DND-41 (cell line): ENCODE measurements around the gene LTBP1.

Experiments
- ATAC-seq: fragments of 200-7000 bp; cut with Tn5 transposase; 3 replicates; pipeline ENCODE4 v1.9.1; 2021; ENCODE audit warnings: low read depth; ENCODE audit not compliant: insufficient read depth
- DNase-seq: peaks from one replicate; pipeline ENCODE4 v3.0.0-alpha.2; 2020
- H2AFZ ChIP-seq: 2 replicates; pipeline ENCODE4 v1.6.0; 2012; ENCODE audit warnings: low read depth, low read length
- H3K27ac ChIP-seq: 2 replicates; pipeline ENCODE4 v1.5.1; 2012; ENCODE audit warnings: low read length, inconsistent platforms
- H3K27me3 ChIP-seq: fragments of 200-600 bp; sonication (generic); 2 replicates; pipeline ENCODE4 v1.6.0; 2012; ENCODE audit warnings: low read length, mild to moderate bottlenecking, inconsistent platforms; ENCODE audit not compliant: insufficient read depth, poor library complexity
- H3K36me3 ChIP-seq: 2 replicates; pipeline ENCODE4 v1.5.1; 2012; ENCODE audit warnings: low read length, inconsistent platforms; ENCODE audit not compliant: insufficient read depth
- H3K4me1 ChIP-seq: 2 replicates; pipeline ENCODE4 v1.5.1; 2012; ENCODE audit warnings: mild to moderate bottlenecking, low read length; ENCODE audit not compliant: insufficient read depth
- H3K4me2 ChIP-seq: 2 replicates; pipeline ENCODE4 v1.6.0; 2012; ENCODE audit warnings: mild to moderate bottlenecking, moderate library complexity, low read length, inconsistent platforms; ENCODE audit not compliant: insufficient read depth
- H3K4me3 ChIP-seq, 2 experiments: fragments of 200-600 bp in 1 of 2; shearing (Covaris generic) in 1 of 2; 2 replicates each; pipeline ENCODE4 v1.5.1; 2012 to 2016; ENCODE audit warnings: inconsistent platforms in 2 of 2, low read length in 2 of 2, mild to moderate bottlenecking in 2 of 2, low read depth in 1 of 2, moderate library complexity in 1 of 2
- H3K79me2 ChIP-seq: 2 replicates; pipeline ENCODE4 v1.6.0; 2012; ENCODE audit warnings: low read length, inconsistent platforms; ENCODE audit not compliant: insufficient read depth
- H3K9ac ChIP-seq: 2 replicates; pipeline ENCODE4 v1.6.0; 2012; ENCODE audit warnings: low read depth, mild to moderate bottlenecking, inconsistent platforms, low read length, moderate library complexity
- H3K9me3 ChIP-seq: 2 replicates; pipeline ENCODE4 v1.5.1; 2012; ENCODE audit warnings: low read length, moderate library complexity, mild to moderate bottlenecking, inconsistent platforms; ENCODE audit not compliant: insufficient read depth, severe bottlenecking
- H4K20me1 ChIP-seq: 2 replicates; pipeline ENCODE4 v1.6.0; 2012; ENCODE audit warnings: low read length; ENCODE audit not compliant: insufficient read depth
- EZH2 ChIP-seq: IDR thresholded peaks from 3 replicates; pipeline ENCODE4 v1.6.1; 2012; ENCODE audit warnings: borderline replicate concordance, low read depth, mild to moderate bottlenecking, moderate library complexity, low read length, inconsistent platforms; ENCODE audit not compliant: severe bottlenecking
- TF ChIP-seq, protein P1 (sequence below): IDR thresholded peaks from 2 replicates; pipeline ENCODE4 v1.5.1; 2012; ENCODE audit warnings: borderline replicate concordance, low read length, moderate library complexity, mild to moderate bottlenecking; ENCODE audit not compliant: poor library complexity, severe bottlenecking; ENCODE audit errors: extremely low read depth

Gene LTBP1

GRCh38 chr2:32948266-32948665, 1.5 kb downstream of the LTBP1 start:
- H3K9ac ChIP-seq = no peak overlapping the region
- peaks cover 18% of the 10 kb centered on the region for H3K27me3 ChIP-seq
- H3K4me2 ChIP-seq = peak overlapping the region; percentile 77; the same call in 1 of the 2 replicates
- H2AFZ ChIP-seq = 0 out of 2 replicates have a peak overlapping the region, but pooled peaks have one; percentile 57
- H3K27ac ChIP-seq = no peak overlapping the region
- H3K36me3 ChIP-seq = no peaks in the 10 kb centered on the region
- no peak for ATAC-seq
- H4K20me1 ChIP-seq = no peaks in the 10 kb centered on the region
- H3K9me3 ChIP-seq = no peaks in the 10 kb centered on the region
- TF ChIP-seq, protein P1, sequence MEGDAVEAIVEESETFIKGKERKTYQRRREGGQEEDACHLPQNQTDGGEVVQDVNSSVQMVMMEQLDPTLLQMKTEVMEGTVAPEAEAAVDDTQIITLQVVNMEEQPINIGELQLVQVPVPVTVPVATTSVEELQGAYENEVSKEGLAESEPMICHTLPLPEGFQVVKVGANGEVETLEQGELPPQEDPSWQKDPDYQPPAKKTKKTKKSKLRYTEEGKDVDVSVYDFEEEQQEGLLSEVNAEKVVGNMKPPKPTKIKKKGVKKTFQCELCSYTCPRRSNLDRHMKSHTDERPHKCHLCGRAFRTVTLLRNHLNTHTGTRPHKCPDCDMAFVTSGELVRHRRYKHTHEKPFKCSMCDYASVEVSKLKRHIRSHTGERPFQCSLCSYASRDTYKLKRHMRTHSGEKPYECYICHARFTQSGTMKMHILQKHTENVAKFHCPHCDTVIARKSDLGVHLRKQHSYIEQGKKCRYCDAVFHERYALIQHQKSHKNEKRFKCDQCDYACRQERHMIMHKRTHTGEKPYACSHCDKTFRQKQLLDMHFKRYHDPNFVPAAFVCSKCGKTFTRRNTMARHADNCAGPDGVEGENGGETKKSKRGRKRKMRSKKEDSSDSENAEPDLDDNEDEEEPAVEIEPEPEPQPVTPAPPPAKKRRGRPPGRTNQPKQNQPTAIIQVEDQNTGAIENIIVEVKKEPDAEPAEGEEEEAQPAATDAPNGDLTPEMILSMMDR = no peak
- no peak for TF ChIP-seq EZH2
- H3K4me1 ChIP-seq = peaks cover 10% of the 10 kb centered on the region; the same call in 1 of the 2 replicates
- no peak for DNase-seq
- peak overlapping the region in 1 of 2 experiments; percentile 63; a peak in 3 of 4 replicates for H3K4me3 ChIP-seq
- H3K79me2 ChIP-seq = no peaks in the 10 kb centered on the region

DNA sequence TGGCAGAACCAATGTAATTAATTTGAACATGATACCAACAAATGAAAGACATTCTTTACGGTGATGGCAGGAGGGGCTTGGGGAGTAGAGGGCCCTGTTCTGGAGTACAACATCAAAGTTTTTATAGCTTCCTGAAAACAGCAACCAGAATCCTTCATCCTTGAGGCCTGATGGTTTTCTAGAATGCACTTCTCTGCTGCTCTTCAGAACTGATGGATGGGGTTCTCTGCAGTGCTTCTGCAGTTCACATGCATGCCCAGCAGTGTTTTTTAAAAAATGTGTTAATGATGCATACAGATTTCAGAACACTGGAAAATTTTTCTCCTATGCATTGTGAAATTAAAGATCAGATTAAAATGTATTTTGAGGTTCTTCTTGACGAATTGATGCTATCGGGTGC, 2.5 kb downstream of the LTBP1 start:
- H3K4me2 ChIP-seq = no peak overlapping the region
- no peaks in the 10 kb centered on the region for H4K20me1 ChIP-seq
- no peaks in the 10 kb centered on the region for H3K36me3 ChIP-seq
- H3K27ac ChIP-seq = no peak overlapping the region
- H3K4me3 ChIP-seq = no peak overlapping the region
- H3K27me3 ChIP-seq = peaks cover 18% of the 10 kb centered on the region
- ATAC-seq (no peak), DNase-seq (no peak)
- peaks cover 10% of the 10 kb centered on the region; the same call in 1 of the 2 replicates for H3K4me1 ChIP-seq
- no peaks in the 10 kb centered on the region for H3K9me3 ChIP-seq
- H2AFZ ChIP-seq = no peak overlapping the region
- H3K79me2 ChIP-seq = no peaks in the 10 kb centered on the region
- TF ChIP-seq, protein P1 = no peak
- no peak for TF ChIP-seq EZH2
- H3K9ac ChIP-seq = no peak overlapping the region

GRCh38 chr2:32951672-32952071, 4.9 kb downstream of the LTBP1 start:
- Histone ChIP-seq H3K9ac (no peak overlapping the region), H3K4me3 (no peak overlapping the region), H3K9me3 (no peaks in the 10 kb centered on the region), H4K20me1 (no peaks in the 10 kb centered on the region), H3K27ac (no peak overlapping the region), H3K4me1 (peaks cover 6% of the 10 kb centered on the region; the same call in 1 of the 2 replicates), H3K79me2 (no peaks in the 10 kb centered on the region), H2AFZ (no peak overlapping the region), H3K4me2 (no peak overlapping the region), H3K36me3 (no peaks in the 10 kb centered on the region), H3K27me3 (peaks cover 7% of the 10 kb centered on the region)
- DNase-seq = no peak
- TF ChIP-seq EZH2 = no peak
- TF ChIP-seq, protein P1 = no peak
- no peak for ATAC-seq
